Astrocyte of the cerebellum (primary cell): ENCODE data around the gene SCRT2.

Experiments
- DNase-seq: peaks from one replicate; pipeline ENCODE4 v3.0.0-alpha.2; 2011; ENCODE audit warnings: low read depth
- H3K4me3 ChIP-seq: 2 replicates; pipeline ENCODE4 v1.5.1; 2011; ENCODE audit warnings: mild to moderate bottlenecking, low read depth, low read length, moderate library complexity
- CTCF ChIP-seq: IDR thresholded peaks from 2 replicates; pipeline ENCODE4 v1.5.1; 2012; ENCODE audit warnings: low read length, low read depth, moderate library complexity, mild to moderate bottlenecking; ENCODE audit errors: missing control alignments
- in situ Hi-C: cut with HindIII; loops from 2 replicates; pipeline ENCODE4 v1.10.0; 2017; ENCODE audit warnings: low sequenced_read_pairs

The SCRT2 gene

GRCh38 chr20:717832-718231 is 42.2 kb upstream of the SCRT2 start:
- DNase-seq = no peak
- TF ChIP-seq CTCF = no peak
- H3K4me3 ChIP-seq = no peak overlapping the region
- in situ Hi-C loops = no loop called here

DNA sequence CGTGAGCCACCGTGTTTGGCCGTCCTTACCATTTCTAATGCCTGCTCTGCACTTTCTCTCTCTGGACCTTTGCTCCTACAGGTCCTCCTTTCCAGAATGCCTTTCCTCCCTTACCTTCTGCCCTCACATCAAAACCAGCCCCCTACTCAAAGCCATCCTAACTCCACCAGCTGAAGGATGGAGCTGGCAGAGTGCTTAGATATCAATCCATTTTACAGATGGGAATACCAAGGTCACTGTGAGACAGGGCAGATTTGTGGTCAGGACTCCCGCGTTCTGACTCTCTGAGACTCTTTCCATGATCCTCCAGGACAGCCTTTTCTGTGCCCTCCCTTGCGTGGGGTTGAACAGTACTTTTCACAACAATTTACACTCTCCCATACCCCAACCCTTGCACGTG is 41.7 kb upstream of the SCRT2 start:
- no peak overlapping the region for H3K4me3 ChIP-seq
- in situ Hi-C loops = no loop called here
- TF ChIP-seq CTCF = no peak
- no peak for DNase-seq

GRCh38 chr20:714453-714852 is 38.9 kb upstream of the SCRT2 start:
- TF ChIP-seq CTCF = no peak
- H3K4me3 ChIP-seq = no peak overlapping the region

DNA sequence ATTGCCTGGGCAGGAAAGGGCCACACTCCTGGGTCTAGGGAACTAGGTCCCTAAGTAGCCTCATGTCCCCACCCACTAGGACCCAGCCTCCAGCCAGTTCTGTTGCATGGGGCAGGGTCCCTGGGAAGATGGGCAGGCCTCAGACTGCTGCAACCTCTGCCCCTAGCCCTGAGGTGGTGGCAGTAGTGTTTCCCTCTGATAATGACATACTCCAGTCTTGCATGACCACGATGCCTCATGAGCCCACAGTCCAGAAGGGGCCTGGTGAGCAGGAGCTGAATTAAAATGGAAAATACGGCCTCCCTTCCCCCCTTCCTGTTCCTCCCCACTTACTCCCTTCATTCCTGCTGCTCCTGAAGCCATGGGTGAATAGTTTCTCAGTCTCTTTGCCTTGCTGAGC is 36.0 kb upstream of the SCRT2 start:
- no peak overlapping the region for H3K4me3 ChIP-seq
- DNase-seq = no peak
- TF ChIP-seq CTCF = no peak
- in situ Hi-C loops = no loop called here

More at GRCh38 chr20:714453-714852, 38.9 kb upstream of the SCRT2 start:
- in situ Hi-C loops = no loop called here
- no peak for DNase-seq

- in situ Hi-C loops = no loop called here
- TF ChIP-seq CTCF = no peak
- no peak for DNase-seq
- H3K4me3 ChIP-seq = no peak overlapping the region
These were observed 35.3 kb upstream of the SCRT2 start for GRCh38 chr20:710780-711450.

DNA sequence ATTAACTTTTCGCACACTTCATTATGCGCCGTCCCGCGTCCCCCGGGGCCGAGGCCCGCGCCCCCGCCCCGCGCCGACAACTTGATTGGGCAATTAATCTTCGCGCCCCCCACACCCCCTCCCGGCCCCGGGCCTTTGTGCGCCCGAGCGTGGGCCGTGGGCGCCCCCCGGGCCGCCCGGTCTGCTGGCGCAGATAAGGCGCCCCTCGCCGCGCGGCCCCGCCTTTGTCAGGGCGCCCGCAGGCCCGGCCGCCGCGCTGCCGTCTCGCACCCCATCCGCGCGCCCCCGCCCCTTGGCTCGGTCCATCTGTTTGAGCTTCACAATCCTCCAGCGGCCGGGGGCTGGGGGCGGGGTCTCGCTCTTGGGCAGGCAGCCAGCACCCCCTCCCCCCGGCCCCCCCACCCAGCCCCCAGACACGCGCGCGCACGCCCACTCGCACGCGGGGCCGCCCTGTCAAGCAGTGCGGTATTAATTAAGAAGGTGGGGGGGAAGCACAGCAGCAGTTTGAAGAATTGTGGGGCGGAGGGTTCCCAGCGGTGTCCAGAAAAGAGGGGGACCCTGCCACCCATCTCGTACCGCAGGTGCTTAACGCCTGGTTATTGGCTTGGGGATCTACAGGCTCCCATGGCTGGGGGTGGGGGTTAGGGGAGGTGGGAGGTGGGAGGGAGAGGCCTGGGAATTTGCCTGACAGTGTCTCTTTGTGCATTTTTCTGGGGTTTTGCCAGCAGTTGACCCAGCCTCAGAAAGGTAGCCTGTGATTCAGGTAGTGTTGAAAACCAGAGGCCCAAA is 34.6 kb upstream of the SCRT2 start:
- in situ Hi-C loops = no loop called here
- no peak for TF ChIP-seq CTCF

More for the DNA sequence above, 34.6 kb upstream of the SCRT2 start:
- H3K4me3 ChIP-seq = no peak overlapping the region
- no peak for DNase-seq
